DOHH2 (cell line): Measurements from ENCODE around the gene AFAP1.

ENCODE experiments used
- H3F3A ChIP-seq: fragments of 200-600 bp; sonication (generic), shearing (Covaris generic); 2 replicates; pipeline ENCODE4 v1.6.0; 2016; ENCODE audit warnings: antibody characterized with exemption, mild to moderate bottlenecking; ENCODE audit not compliant: control insufficient read depth, insufficient read depth
- H3K27ac ChIP-seq: fragments of 200-600 bp; sonication (generic); 2 replicates; pipeline ENCODE4 v1.5.1; 2014; ENCODE audit warnings: low read depth, mild to moderate bottlenecking, low read length, moderate library complexity
- H3K27me3 ChIP-seq: fragments of 200-600 bp; sonication (generic); 2 replicates; pipeline ENCODE4 v1.6.1; 2014; ENCODE audit warnings: mild to moderate bottlenecking, low read length, mixed read lengths; ENCODE audit not compliant: control insufficient read depth
- H3K36me3 ChIP-seq: fragments of 200-600 bp; sonication (generic); 2 replicates; pipeline ENCODE4 v1.6.1; 2014; ENCODE audit warnings: mild to moderate bottlenecking, low read length, moderate library complexity, mixed read lengths; ENCODE audit not compliant: control insufficient read depth
- H3K4me1 ChIP-seq: fragments of 200-600 bp; sonication (generic); 2 replicates; pipeline ENCODE4 v1.6.1; 2014; ENCODE audit warnings: mild to moderate bottlenecking, low read length, mixed read lengths; ENCODE audit not compliant: control insufficient read depth
- H3K4me2 ChIP-seq: fragments of 200-600 bp; sonication (generic); 2 replicates; pipeline ENCODE4 v1.6.0; 2014; ENCODE audit warnings: mild to moderate bottlenecking, low read length, moderate library complexity
- H3K4me3 ChIP-seq: fragments of 200-600 bp; sonication (generic); 2 replicates; pipeline ENCODE4 v1.5.1; 2014; ENCODE audit warnings: mild to moderate bottlenecking, low read length, mixed read lengths
- H3K79me2 ChIP-seq: fragments of 200-600 bp; sonication (generic); 2 replicates; pipeline ENCODE4 v1.6.1; 2014; ENCODE audit warnings: mild to moderate bottlenecking, low read length, mixed read lengths; ENCODE audit not compliant: control insufficient read depth
- H3K9me2 ChIP-seq: fragments of 200-600 bp; sonication (generic); replicated peaks from 2 replicates; pipeline ENCODE4 v1.6.1; 2014; ENCODE audit warnings: mild to moderate bottlenecking, low read length, mixed read lengths; ENCODE audit not compliant: control insufficient read depth
- H3K9me3 ChIP-seq: fragments of 200-600 bp; sonication (generic); 2 replicates; pipeline ENCODE4 v1.6.1; 2014; ENCODE audit warnings: antibody characterized with exemption, low read length, mixed read lengths; ENCODE audit not compliant: control insufficient read depth, insufficient read depth
- H4K20me1 ChIP-seq: fragments of 200-600 bp; sonication (generic); 2 replicates; pipeline ENCODE4 v1.6.0; 2014; ENCODE audit warnings: low read depth, mild to moderate bottlenecking, antibody characterized with exemption, low read length, moderate library complexity; ENCODE audit not compliant: control insufficient read depth, insufficient read depth
- EZH2phosphoT487 ChIP-seq: fragments of 200-600 bp; sonication (generic); IDR thresholded peaks from 2 replicates; pipeline ENCODE4 v1.6.1; 2017; ENCODE audit warnings: borderline replicate concordance, mild to moderate bottlenecking, antibody characterized with exemption, low read length, moderate library complexity, mixed read lengths
- TF ChIP-seq, protein P1 (sequence below): fragments of 200-600 bp; sonication (generic); IDR thresholded peaks from one replicate; pipeline ENCODE4 v1.5.1; 2014; ENCODE audit warnings: antibody characterized with exemption, mild to moderate bottlenecking, low read depth, low read length; ENCODE audit not compliant: poor library complexity, severe bottlenecking

AFAP1 gene

DNA sequence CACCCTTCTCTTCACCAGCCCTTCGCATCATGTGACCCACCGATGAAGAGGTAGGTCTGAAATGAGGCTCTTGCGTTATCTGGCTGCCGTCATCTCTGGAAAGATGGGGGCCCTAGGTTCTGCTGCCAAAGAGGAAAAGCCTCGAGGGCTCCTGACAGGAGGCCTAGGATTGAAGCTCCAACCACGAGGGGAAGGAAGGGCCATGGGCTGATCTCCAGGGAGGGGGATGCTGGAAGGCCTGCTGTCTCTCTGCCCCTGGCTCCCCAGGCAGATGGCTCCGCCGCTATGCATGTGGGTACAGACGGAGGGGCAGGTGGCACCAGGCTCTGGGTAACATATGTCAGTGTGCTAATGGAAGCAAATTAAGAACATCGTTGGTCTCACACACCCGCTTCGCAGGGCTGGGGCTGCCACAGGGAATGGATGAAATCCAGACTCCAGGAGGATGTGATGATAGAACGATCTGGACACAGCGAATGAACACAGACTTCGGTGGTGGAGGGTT lies 44.9 kb downstream of the AFAP1 start:
- H3K27me3 ChIP-seq, result 0 out of 2 replicates have a peak, but pooled peaks cover 3% of the 10 kb centered on the region
- H3K9me3 ChIP-seq, result no peaks in the 10 kb centered on the region
- no peaks in the 10 kb centered on the region for H3K36me3 ChIP-seq
- no peaks in the 10 kb centered on the region for H3K79me2 ChIP-seq
- H3K27ac ChIP-seq, result no peak overlapping the region
- H3K4me3 ChIP-seq, result no peak overlapping the region
- no peaks in the 10 kb centered on the region for H3K4me1 ChIP-seq
- no peaks in the 10 kb centered on the region for H3K9me2 ChIP-seq
- H3F3A ChIP-seq, result no peaks in the 10 kb centered on the region
- no peak for TF ChIP-seq EZH2phosphoT487
- TF ChIP-seq, protein P1, sequence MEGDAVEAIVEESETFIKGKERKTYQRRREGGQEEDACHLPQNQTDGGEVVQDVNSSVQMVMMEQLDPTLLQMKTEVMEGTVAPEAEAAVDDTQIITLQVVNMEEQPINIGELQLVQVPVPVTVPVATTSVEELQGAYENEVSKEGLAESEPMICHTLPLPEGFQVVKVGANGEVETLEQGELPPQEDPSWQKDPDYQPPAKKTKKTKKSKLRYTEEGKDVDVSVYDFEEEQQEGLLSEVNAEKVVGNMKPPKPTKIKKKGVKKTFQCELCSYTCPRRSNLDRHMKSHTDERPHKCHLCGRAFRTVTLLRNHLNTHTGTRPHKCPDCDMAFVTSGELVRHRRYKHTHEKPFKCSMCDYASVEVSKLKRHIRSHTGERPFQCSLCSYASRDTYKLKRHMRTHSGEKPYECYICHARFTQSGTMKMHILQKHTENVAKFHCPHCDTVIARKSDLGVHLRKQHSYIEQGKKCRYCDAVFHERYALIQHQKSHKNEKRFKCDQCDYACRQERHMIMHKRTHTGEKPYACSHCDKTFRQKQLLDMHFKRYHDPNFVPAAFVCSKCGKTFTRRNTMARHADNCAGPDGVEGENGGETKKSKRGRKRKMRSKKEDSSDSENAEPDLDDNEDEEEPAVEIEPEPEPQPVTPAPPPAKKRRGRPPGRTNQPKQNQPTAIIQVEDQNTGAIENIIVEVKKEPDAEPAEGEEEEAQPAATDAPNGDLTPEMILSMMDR, result no peak
- no peaks in the 10 kb centered on the region for H4K20me1 ChIP-seq
- no peak overlapping the region for H3K4me2 ChIP-seq

DNA sequence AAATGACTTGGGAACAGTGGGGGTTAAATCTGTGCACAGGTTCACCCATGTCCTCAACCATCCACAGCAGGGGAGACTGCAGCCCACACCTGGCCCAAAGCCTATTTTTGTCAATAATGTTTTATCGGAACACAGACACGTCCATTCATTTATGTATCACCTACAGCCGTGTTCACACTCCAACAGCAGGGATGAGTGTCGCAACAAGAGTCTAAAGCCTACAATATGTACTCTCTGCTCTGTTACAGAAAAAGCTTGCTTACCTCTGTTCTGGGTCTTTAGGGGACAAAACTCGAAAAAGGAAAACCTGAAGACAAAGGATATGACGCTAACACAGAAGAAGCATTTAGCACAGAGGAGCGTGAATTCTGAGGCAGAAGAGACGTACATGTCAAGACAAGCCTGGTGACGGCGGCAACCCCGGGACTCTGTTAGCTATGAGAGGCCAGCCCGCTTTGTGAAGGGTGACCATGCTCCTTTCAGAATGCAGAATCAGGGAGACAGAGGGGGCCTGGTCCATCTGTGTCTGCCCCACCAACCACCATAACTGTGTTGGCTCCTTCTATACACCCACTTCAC lies 45.5 kb downstream of the AFAP1 start:
- Histone ChIP-seq H3F3A (no peaks in the 10 kb centered on the region), H3K27me3 (0 out of 2 replicates have a peak, but pooled peaks cover 3% of the 10 kb centered on the region), H3K36me3 (no peaks in the 10 kb centered on the region), H3K27ac (no peak overlapping the region), H3K79me2 (no peaks in the 10 kb centered on the region), H3K4me3 (no peak overlapping the region), H3K9me2 (no peaks in the 10 kb centered on the region), H3K4me1 (no peaks in the 10 kb centered on the region), H3K9me3 (no peaks in the 10 kb centered on the region), H3K4me2 (no peak overlapping the region), H4K20me1 (no peaks in the 10 kb centered on the region)
- TF ChIP-seq, protein P1, result no peak
- TF ChIP-seq EZH2phosphoT487, result no peak

DNA sequence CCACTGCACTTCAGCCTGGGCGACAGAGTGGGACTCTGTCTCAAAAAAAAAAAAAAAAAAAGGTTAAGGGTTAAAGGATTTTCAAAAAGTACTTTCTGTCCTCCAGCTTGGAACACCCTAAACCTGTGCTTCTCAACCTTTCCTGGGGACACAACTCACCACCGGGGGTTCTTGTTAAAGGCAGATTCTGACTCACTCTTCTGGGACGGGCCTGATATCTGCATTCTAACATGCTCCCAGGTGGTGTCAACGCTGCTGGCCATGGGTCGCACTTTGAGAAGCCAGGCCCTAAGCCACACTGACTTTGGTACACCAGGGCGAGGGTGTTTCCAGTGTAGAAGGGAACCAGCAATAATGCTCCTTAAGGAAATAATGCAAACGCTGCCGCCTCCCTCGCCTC lies 46.1 kb downstream of the AFAP1 start:
- H3F3A ChIP-seq, result no peaks in the 10 kb centered on the region
- H3K36me3 ChIP-seq, result no peaks in the 10 kb centered on the region
- H4K20me1 ChIP-seq, result no peaks in the 10 kb centered on the region
- no peaks in the 10 kb centered on the region for H3K9me2 ChIP-seq
- TF ChIP-seq EZH2phosphoT487, result no peak
- TF ChIP-seq, protein P1, result no peak
- no peaks in the 10 kb centered on the region for H3K79me2 ChIP-seq
- no peak overlapping the region for H3K27ac ChIP-seq
- no peaks in the 10 kb centered on the region for H3K4me1 ChIP-seq
- no peaks in the 10 kb centered on the region for H3K9me3 ChIP-seq
- 0 out of 2 replicates have a peak, but pooled peaks cover 3% of the 10 kb centered on the region for H3K27me3 ChIP-seq
- no peak overlapping the region for H3K4me3 ChIP-seq
- no peak overlapping the region for H3K4me2 ChIP-seq
